ENCODE data around the gene TPX2. TPM values are rescaled to one million over a fixed set of nuclear protein-coding genes. Genes with fewer than 3 reads are reported as not detected.

The TPX2 gene
- polyA plus RNA-seq, 1 donor (not counting 4 experiments of a cell fraction or from before 2014, with no cell fraction given): 31.5 TPM

GRCh38 chr20:31830406-31830981, 91.4 kb downstream of the TPX2 start:
- H3K27ac ChIP-seq (ENCODE audit: control insufficient read depth, insufficient read depth, low read length): no peak overlapping the region
- no peaks in the 10 kb centered on the region for H3K9me1 ChIP-seq (ENCODE audit: control insufficient read depth, extremely low read depth, insufficient read depth, low read length)
- peaks cover 9% of the 10 kb centered on the region for H3K27me3 ChIP-seq (ENCODE audit: control insufficient read depth, extremely low read depth, insufficient read depth, low read length)
- no peaks in the 10 kb centered on the region for H3K4me1 ChIP-seq (ENCODE audit: control insufficient read depth, extremely low read depth, insufficient read depth, low read length)
- FAIRE-seq: no peak
- no peaks in the 10 kb centered on the region for H3K79me2 ChIP-seq (ENCODE audit: control insufficient read depth, insufficient read depth, low read length)
- H3K9me3 ChIP-seq (ENCODE audit: control insufficient read depth, low read depth, low read length): no peaks in the 10 kb centered on the region
- H3K36me3 ChIP-seq (ENCODE audit: control insufficient read depth in 2 of 2, extremely low read depth in 1 of 2, insufficient read depth in 2 of 2, low read length in 2 of 2): no peaks in the 10 kb centered on the region
- no peak overlapping the region for H3K4me3 ChIP-seq (ENCODE audit: control insufficient read depth in 2 of 3, extremely low read depth in 1 of 3, insufficient read depth in 2 of 3, low read depth in 1 of 3, low read length in 3 of 3)
- dilution Hi-C loops (cut with MboI; ENCODE audit: extremely low pct_ligation_motif_present, low sequenced_read_pairs): no loop called here
- H2AFZ ChIP-seq (ENCODE audit: control insufficient read depth, low read length): no peak overlapping the region
- TF ChIP-seq CTCF (optimal IDR thresholded peaks at IDR 0.05 in 1 of 3, IDR thresholded peaks at IDR 0.05 in 1 of 3, conservative IDR thresholded peaks at IDR 0.05 in 1 of 3; ENCODE audit: extremely low read depth in 1 of 3, insufficient read depth in 2 of 3, low read length in 3 of 3) (no peak), EZH2 (IDR thresholded peaks at IDR 0.05; ENCODE audit: low read length) (no peak)
- H4K20me1 ChIP-seq (ENCODE audit: control insufficient read depth, extremely low read depth, insufficient read depth, low read length): no peaks in the 10 kb centered on the region
- DNase-seq (ENCODE audit: low read depth, low spot score): no peak
- no peak overlapping the region for H3K4me2 ChIP-seq (ENCODE audit: control insufficient read depth, extremely low read depth, insufficient read depth, low read depth, low read length)
- no peak overlapping the region for H3K9ac ChIP-seq (ENCODE audit: control insufficient read depth, extremely low read depth, insufficient read depth, low read length)

GRCh38 chr20:31831211-31831610, 92.1 kb downstream of the TPX2 start:
- no peak for TF ChIP-seq EZH2 (IDR thresholded peaks at IDR 0.05; ENCODE audit: low read length)
- TF ChIP-seq CTCF (optimal IDR thresholded peaks at IDR 0.05 in 1 of 3, IDR thresholded peaks at IDR 0.05 in 1 of 3, conservative IDR thresholded peaks at IDR 0.05 in 1 of 3; ENCODE audit: extremely low read depth in 1 of 3, insufficient read depth in 2 of 3, low read length in 3 of 3): no peak
- no peak for FAIRE-seq
- Histone ChIP-seq H3K27ac (ENCODE audit: control insufficient read depth, insufficient read depth, low read length) (no peak overlapping the region), H3K4me2 (ENCODE audit: control insufficient read depth, extremely low read depth, insufficient read depth, low read depth, low read length) (no peak overlapping the region), H3K79me2 (ENCODE audit: control insufficient read depth, insufficient read depth, low read length) (no peaks in the 10 kb centered on the region), H3K9ac (ENCODE audit: control insufficient read depth, extremely low read depth, insufficient read depth, low read length) (no peak overlapping the region), H3K9me3 (ENCODE audit: control insufficient read depth, low read depth, low read length) (no peaks in the 10 kb centered on the region), H3K27me3 (ENCODE audit: control insufficient read depth, extremely low read depth, insufficient read depth, low read length) (peaks cover 9% of the 10 kb centered on the region), H3K9me1 (ENCODE audit: control insufficient read depth, extremely low read depth, insufficient read depth, low read length) (no peaks in the 10 kb centered on the region), H3K36me3 (ENCODE audit: control insufficient read depth in 2 of 2, extremely low read depth in 1 of 2, insufficient read depth in 2 of 2, low read length in 2 of 2) (no peaks in the 10 kb centered on the region), H3K4me1 (ENCODE audit: control insufficient read depth, extremely low read depth, insufficient read depth, low read length) (peaks cover 6% of the 10 kb centered on the region), H2AFZ (ENCODE audit: control insufficient read depth, low read length) (no peak overlapping the region), H3K4me3 (ENCODE audit: control insufficient read depth in 2 of 3, extremely low read depth in 1 of 3, insufficient read depth in 2 of 3, low read depth in 1 of 3, low read length in 3 of 3) (no peak overlapping the region), H4K20me1 (ENCODE audit: control insufficient read depth, extremely low read depth, insufficient read depth, low read length) (no peaks in the 10 kb centered on the region)
- DNase-seq (ENCODE audit: low read depth, low spot score): no peak
- dilution Hi-C loops (cut with MboI; ENCODE audit: extremely low pct_ligation_motif_present, low sequenced_read_pairs): no loop called here

Data from keratinocyte (primary cell).